Caki2 (cell line): ENCODE measurements around the gene PBX1. TPM values are rescaled to one million over a fixed set of nuclear protein-coding genes. Genes with fewer than 3 reads are reported as not detected.
"Not testable (repeated sequence)": the region's sequence is repeated elsewhere in the genome, so short reads cannot be mapped to it uniquely, and the experiment has no call there.

Source experiments
- DNase-seq: peaks from one replicate; pipeline ENCODE4 v3.0.0-alpha.2; 2015; ENCODE audit warnings: low read depth
- in situ Hi-C: cut with HindIII; loops from 2 replicates; pipeline ENCODE4 v1.10.0; 2016; ENCODE audit warnings: low sequenced_read_pairs, low pct_unique_long_range_greater_than_20kb, mixed read lengths
- total RNA-seq: library from RNA; depleted of rRNA; stranded (reverse); fragments of >200 nt; shearing (Covaris generic); gene quantifications from 2 replicates; pipeline ENCODE4 v1.2.3, GENCODE V29; 2014; ENCODE audit warnings: low replicate concordance

Gene PBX1
- total RNA-seq, 1 experiment from 2014 or later: 9.6 TPM

GRCh38 chr1:164648636-164649035 is 89.7 kb downstream of the PBX1 start:
- in situ Hi-C loops: no loop called here
- peak; percentile 22 for DNase-seq

- in situ Hi-C loops: no loop called here
Measured at GRCh38 chr1:164649146-164649545, 90.2 kb downstream of the PBX1 start.

GRCh38 chr1:164650531-164650930 is 91.5 kb downstream of the PBX1 start:
- in situ Hi-C loops: no loop called here
- DNase-seq: no peak

More at GRCh38 chr1:164649146-164649545, 90.2 kb downstream of the PBX1 start:
- no peak for DNase-seq

GRCh38 chr1:164651351-164651951 is 92.5 kb downstream of the PBX1 start:
- in situ Hi-C loops: no loop called here
- peak; percentile 98 for DNase-seq

DNA sequence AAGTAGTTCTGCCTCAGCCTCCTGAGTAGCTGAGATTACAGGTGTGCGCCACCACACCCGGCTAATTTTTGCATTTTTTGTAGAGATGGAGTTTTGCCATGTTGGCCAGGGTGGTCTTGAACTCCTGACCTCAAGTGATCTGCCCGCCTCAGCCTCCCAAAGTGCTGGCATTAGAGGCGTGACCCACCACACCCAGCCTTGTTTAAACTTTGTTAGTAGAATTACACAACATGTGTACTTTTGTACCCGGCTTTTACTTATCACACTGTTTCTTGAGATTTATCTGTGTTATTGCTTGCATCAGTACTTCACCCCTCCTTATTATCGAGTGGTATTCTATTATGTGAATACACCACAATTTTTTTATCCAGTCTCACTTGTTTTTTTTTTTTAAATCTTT is 94.0 kb downstream of the PBX1 start:
- DNase-seq, in situ Hi-C loops: not testable (repeated sequence)

DNA sequence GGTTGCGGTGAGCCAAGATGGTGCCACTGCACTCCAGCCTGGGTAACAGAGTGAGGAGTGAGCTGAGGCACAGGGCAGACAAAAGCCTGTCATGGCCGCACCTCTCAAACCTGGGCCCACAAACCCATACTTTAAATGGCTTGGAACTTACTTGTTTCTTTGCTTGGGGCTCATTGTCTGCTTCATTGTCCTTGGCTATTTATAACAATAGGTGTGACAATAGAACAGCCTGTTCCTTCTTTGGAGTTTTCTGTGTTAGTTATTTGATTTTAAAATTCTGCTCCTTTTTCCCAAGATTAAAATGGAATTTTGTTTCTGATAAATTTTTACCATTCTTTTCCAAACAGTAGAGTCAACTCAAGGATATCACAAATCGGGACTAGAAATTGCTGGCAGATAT is 94.7 kb downstream of the PBX1 start:
- in situ Hi-C loops: no loop called here
- DNase-seq: no peak

GRCh38 chr1:164654200-164654599 is 95.2 kb downstream of the PBX1 start:
- DNase-seq: no peak
- in situ Hi-C loops: no loop called here

DNA sequence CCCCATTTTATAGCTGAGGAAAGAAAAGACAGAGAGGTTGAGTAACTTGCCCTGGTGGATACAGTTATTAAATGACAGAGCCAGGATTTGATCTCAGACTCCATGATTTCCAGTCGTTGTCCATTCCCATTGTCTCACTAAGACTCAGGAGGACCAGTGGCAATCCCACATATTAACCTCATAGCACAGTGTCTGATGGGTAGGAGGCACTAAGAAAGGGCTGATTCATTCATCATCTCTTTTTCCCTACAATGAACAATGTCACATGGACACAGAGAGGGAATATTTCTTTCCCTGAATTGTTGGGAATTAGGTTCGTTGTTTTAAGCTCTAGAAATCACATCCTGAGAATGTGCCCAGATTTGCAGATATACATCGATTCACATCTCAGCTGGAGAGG is 99.9 kb downstream of the PBX1 start:
- DNase-seq: no peak
- in situ Hi-C loops: no loop called here

DNA sequence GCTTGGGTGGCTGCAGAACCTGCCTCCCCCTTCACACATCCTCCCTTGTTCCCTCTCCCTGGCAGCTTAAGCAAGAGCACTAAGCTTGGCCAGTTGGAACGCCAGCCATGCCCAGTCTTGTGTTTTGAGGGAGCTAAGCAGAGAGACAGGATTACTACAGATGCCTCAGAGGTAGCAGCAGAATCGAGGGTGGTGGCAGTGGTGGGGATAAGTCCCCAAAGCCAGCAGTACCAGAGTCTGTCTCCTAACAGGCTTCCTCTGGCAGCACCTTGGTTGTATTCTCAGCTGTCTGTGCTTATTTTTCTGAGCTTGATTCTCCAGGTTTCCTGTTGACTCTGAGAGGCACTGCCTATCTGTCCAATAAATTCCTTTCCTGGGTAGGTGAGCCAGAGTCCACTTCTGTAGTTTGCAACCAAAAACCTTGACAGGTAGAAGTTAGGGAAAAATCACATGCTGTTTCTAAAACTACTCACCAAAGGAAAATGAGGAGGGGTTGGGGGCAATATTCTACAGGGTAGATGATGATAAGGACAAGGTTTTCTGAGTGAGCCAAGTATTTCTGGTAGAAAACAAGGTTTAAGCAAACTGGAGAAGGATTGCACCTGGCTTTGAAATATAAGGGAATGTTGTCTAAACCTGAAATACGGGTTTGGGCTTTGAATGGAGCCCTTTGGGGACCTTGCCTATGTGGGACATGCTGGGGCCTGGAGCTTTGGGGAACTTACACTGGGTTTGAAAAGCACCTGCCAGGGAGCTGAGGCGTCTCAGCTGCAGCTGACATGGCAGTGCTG is 100.8 kb downstream of the PBX1 start:
- DNase-seq: no peak
- in situ Hi-C loops: no loop called here

GRCh38 chr1:164660412-164660772 is 101.4 kb downstream of the PBX1 start:
- in situ Hi-C loops: no loop called here
- DNase-seq: peak; percentile 80

DNA sequence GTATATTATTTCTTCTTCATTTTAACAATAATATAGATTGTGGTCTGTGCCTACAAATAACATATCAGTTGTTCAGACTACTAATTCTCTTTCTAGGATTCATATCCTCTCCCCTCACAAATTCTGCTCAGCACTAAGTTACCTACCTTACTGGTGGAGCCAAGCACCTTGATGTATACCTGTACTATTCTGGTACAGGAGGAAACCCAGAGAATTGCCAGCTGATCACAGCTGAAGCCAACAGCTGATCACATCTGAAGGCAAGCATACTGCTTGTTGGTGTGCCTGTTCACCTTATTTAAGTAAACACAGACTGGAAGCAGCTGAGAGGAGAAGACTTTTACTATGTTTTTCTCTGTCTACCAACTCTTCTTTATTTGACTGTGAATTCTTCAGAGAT is 101.8 kb downstream of the PBX1 start:
- in situ Hi-C loops: no loop called here
- no peak for DNase-seq

DNA sequence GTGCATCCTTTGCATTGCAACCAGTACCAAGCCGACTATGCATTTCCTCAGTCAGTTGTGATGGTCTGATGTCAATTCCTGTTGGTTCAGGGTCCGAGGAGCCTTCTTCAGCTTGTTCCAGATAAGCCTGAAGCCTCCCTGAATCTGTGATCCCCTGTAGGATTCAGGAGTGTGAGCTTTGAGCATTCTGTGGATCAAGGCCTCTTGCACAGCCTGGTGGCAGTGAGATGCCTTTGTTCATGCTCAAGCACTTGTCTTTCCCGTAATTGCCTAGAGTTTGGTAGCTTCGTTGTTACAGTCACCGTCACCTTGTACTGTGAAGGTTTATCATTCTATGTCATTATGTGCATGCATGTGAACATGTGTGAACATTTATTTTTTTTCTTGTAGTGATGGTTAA is 103.5 kb downstream of the PBX1 start:
- no peak for DNase-seq
- in situ Hi-C loops: no loop called here

DNA sequence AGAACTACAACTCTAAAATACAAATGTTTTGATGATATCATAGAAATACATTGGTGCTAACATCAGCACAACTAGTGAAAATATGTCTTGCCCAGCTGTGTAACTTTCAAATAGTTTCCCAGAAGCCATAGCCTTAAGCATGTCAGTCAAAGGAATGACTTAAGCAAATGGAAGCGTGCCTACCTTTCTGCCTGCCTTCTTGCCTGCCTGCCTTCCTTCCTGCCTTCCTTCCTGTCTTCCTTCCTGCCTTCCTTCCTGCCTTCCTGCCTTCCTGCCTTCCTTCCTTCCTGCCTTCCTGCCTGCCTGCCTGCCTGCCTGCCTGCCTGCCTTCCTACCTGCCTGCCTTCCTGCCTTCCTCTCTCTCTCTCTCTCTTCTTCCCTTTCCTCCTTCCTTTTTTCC is 104.0 kb downstream of the PBX1 start:
- DNase-seq: no peak
- in situ Hi-C loops: no loop called here

DNA sequence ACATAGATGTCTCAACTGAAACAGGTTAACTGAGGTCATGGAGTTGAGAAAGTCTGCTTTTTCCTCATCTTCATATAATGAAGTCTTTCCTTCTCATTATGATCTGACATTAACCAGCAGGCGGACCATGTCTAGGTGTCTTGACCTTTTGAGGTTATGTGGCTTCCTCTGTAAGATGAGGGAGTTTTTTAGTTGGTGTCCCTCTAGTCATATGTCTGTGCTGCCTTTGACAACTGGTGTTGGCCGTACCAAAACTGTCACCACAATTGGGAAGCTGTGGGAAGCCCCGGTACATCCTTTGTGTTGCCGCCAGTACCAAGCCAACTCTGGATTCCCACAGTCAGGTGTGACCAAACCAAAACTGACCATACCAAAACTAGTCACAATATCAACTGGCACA is 105.1 kb downstream of the PBX1 start:
- in situ Hi-C loops: no loop called here
- DNase-seq: no peak

DNA sequence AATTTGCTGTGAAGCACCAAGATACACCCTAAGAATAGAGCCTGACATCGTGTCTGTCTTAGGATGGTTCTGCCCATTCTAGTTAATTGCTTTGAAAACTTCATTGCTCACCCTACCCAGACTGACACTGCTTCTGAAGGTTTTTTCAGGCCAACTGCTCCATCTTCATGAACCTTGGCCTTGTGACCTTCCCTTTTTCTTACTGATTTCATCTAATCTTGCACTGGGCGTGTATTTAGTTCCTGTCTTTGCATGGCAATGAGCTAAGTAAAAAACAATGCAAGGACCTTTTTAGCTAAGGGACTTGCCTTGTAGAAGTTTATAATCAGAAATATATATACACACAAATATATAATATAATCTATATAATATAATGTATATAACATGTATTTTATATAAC is 108.0 kb downstream of the PBX1 start:
- in situ Hi-C loops: no loop called here
- no peak for DNase-seq

DNA sequence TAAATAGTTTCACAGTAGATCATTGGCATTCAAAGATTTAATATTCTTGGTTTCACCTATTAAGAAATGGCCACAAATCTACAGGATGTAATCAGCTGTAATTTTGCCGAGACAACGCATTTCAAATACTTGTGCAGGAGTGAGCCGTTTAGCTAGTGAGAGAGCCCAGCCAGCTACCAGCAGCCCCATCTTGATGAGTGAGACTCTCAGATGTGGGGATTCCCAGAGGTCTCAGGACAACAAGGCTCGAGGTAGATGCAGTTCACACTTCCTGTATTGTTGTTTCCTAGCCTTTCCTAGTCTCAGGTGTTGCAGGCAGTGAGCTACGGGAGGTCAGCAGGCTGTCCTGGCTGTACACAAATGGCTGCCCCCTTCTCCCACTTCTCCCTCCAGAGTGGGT is 108.6 kb downstream of the PBX1 start:
- DNase-seq: no peak

DNA sequence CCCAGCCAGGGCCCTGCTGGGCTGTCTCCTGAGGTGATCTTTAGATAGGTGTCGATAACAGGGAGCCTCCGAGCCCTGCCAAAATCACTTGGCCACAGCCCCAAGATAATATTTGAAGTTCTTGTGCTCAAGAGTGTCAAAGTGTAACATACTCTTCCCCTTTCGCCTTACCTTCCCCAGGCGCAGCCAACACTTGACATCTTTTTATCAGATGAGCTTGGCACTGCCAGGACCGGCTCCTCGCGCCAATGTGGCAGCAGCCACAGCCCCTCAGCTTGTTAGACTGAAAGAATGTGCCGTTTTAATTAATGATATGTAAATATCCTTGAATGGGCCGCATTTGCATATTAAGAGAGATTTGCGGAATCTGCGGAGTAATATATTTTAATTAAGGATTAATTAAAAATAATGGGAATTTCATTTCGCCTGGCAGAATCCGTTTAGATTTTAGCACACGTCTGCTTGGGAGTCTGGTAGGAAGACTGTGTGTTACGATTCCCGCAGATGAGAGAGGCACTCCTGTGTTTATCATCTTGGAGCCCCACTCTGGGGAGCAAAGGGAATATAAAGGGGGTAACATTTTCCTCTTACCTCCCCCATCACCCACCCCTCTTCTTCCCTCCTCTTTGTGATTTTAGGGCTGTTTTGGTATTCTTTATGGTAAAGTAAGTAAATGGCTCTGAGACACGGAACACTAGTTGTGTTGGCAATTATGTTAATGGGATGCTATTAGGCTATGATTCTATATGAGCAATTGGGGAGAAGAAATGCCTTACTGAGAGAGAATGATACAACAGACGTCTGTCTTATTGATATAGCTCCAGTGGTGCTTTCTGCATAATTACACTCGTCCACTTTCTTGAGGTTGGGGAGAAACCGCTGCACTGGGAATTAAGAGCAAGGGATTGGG is 109.8 kb downstream of the PBX1 start:
- in situ Hi-C loops: no loop called here
- DNase-seq: no peak

More for the DNA sequence above, 108.6 kb downstream of the PBX1 start:
- in situ Hi-C loops: no loop called here

DNA sequence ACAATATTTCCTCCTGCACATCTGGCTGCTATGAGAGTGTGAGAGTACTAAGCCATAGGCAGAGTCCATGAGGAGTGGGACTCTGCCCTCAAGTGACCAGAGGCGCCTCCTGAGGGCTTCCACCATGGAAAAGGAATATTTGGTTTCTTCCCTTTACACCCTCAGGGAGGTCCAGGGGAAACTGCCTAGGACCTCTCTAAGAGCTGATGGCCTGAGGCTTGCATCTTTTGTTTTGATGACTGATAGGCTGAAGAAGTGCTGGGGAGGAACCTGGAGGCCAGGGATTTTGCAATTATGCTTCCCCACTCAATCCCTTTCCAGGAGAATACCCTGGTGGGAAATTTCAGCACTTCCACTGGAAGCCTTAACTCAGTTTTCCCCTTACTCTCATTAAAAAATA is 111.0 kb downstream of the PBX1 start:
- no peak for DNase-seq
- in situ Hi-C loops: no loop called here

- in situ Hi-C loops: no loop called here
- no peak for DNase-seq
Measured at GRCh38 chr1:164670786-164671185, 111.8 kb downstream of the PBX1 start.
